Brain microvascular endothelial cell (primary cell): ENCODE measurements around the gene NEU1.

ENCODE experiments used
- DNase-seq: peaks from one replicate; pipeline ENCODE4 v3.0.0-alpha.2; 2020
- H3K27ac ChIP-seq: fragments of 250-450 bp; sonication (Bioruptor Pico); 2 replicates; pipeline ENCODE4 v1.5.1; 2020; ENCODE audit warnings: mild to moderate bottlenecking, moderate library complexity
- H3K27me3 ChIP-seq: fragments of 250-450 bp; sonication (Bioruptor Pico); replicated peaks from 2 replicates; pipeline ENCODE4 v1.5.1; 2020; ENCODE audit warnings: mild to moderate bottlenecking
- H3K36me3 ChIP-seq: fragments of 250-450 bp; sonication (Bioruptor Pico); replicated peaks from 2 replicates; pipeline ENCODE4 v1.5.1; 2020; ENCODE audit warnings: mild to moderate bottlenecking
- H3K4me3 ChIP-seq: 2 replicates; pipeline ENCODE4 v1.5.1; 2011; ENCODE audit warnings: low read depth, mild to moderate bottlenecking, control low read depth, low read length, moderate library complexity
- in situ Hi-C: cut with HindIII; loops from 2 replicates; pipeline ENCODE4 v1.10.0; 2017; ENCODE audit warnings: low sequenced_read_pairs, low pct_ligation_motif_present
- TF ChIP-seq, protein P1 (sequence below): IDR thresholded peaks from 2 replicates; pipeline ENCODE4 v1.5.1; 2011; ENCODE audit warnings: low read depth, mild to moderate bottlenecking, moderate library complexity, low read length, control low read depth, inconsistent platforms; ENCODE audit errors: missing control alignments

NEU1 gene

DNA sequence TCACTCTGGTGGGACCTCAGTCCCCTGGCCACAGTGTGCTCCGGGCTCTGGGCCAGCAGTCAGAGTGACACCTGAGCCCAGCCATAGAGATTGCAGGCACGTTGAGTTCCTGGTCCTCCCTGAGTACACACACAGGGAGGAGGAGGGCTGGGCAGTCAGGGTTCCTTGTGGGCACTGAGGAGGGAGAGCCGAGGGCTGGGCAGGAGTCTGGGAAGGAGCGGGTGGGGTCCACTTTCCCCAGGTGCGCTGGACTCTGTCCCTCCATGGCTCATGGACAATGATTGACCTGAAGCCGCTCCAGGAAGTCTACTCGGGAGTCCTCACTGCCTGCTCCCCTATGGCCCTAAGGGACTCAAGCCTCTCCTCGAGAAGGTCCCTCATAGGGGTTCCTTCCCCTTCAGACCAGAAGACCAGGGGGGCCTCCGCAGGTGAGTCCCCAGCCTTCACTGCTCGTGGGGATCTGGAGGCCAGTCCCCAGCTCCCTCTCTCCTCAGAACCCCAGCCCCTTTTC is 15.1 kb upstream of the NEU1 start:
- DNase-seq: no peak
- Histone ChIP-seq H3K27ac (no peak overlapping the region), H3K27me3 (no peaks in the 10 kb centered on the region), H3K36me3 (peaks cover 30% of the 10 kb centered on the region), H3K4me3 (no peak overlapping the region)
- in situ Hi-C loops: no loop called here
- TF ChIP-seq, protein P1, sequence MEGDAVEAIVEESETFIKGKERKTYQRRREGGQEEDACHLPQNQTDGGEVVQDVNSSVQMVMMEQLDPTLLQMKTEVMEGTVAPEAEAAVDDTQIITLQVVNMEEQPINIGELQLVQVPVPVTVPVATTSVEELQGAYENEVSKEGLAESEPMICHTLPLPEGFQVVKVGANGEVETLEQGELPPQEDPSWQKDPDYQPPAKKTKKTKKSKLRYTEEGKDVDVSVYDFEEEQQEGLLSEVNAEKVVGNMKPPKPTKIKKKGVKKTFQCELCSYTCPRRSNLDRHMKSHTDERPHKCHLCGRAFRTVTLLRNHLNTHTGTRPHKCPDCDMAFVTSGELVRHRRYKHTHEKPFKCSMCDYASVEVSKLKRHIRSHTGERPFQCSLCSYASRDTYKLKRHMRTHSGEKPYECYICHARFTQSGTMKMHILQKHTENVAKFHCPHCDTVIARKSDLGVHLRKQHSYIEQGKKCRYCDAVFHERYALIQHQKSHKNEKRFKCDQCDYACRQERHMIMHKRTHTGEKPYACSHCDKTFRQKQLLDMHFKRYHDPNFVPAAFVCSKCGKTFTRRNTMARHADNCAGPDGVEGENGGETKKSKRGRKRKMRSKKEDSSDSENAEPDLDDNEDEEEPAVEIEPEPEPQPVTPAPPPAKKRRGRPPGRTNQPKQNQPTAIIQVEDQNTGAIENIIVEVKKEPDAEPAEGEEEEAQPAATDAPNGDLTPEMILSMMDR: no peak

DNA sequence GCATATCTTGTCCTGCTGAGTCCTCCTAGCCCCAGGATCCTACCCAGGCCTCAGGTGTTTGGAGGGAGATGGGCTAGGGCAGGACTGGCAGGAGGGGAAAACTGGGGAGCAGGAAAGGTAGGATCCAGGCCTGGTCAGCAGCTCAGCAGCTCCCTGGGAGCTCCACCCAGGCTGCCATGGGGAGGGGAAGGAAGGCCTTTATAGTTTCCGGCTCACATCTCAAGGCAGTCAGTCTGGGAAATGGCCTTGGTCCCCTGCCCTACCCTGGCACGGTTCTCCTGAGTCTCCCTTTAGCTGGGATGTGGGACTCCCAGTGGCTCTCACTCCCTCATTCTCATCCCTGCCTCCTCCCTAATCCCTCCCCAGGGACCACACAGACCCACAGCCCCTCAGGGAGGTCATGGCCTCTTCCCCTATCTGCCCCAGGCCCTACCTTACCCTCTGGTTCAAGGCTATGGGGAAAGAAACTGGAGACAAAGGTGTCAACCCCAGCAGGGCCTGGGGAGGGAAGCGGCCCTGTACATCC is 14.6 kb upstream of the NEU1 start:
- Histone ChIP-seq H3K36me3 (peaks cover 26% of the 10 kb centered on the region), H3K27me3 (no peaks in the 10 kb centered on the region), H3K27ac (no peak overlapping the region), H3K4me3 (no peak overlapping the region)
- TF ChIP-seq, protein P1: no peak
- no peak for DNase-seq
- in situ Hi-C loops: no loop called here

DNA sequence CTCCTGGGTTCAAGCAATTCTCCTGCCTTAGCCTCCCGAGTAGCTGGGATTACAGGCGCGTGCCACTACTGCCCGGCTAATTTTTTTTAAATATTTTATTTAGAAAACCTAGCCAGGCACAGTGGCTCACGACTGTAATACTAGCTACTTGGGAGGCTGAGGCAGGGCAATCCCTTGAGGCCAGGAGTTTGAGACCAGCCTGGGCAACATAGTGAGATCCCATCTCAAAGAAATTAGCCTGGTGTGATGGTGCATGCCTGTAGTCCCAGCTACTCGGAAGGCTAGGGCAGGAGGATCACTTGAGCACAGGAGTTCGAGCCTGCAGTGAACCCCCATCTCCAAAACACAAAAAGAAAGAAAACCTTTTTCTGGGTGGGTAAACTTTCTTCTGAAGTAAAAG is 13.7 kb upstream of the NEU1 start:
- H3K27ac ChIP-seq: no peak overlapping the region
- peaks cover 22% of the 10 kb centered on the region for H3K36me3 ChIP-seq
- H3K27me3 ChIP-seq: no peaks in the 10 kb centered on the region
- no peak for DNase-seq
- in situ Hi-C loops: no loop called here
- no peak overlapping the region for H3K4me3 ChIP-seq
- TF ChIP-seq, protein P1: no peak

DNA sequence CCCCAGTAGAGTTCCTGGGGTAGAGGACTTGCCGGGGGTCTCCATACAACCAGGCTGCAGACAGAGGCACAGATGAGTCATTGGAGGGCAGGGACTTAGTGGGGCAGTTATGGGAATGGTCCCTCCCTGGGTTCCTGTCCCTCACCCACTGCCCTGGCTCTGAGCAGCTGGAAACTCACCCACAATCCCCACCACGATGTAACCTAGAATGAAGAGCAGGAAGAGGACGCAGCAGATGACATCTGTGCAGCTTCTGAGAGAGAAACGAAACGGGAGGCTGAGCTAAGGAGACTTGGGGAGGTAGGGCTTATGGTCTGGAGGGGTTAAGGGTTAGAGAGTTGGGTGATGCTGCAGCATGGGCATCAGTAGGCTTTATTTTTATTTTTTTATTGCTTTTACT is 13.3 kb upstream of the NEU1 start:
- Histone ChIP-seq H3K36me3 (peaks cover 17% of the 10 kb centered on the region), H3K27ac (no peak overlapping the region), H3K27me3 (no peaks in the 10 kb centered on the region), H3K4me3 (no peak overlapping the region)
- no peak for DNase-seq
- in situ Hi-C loops: no loop called here
- TF ChIP-seq, protein P1: no peak

DNA sequence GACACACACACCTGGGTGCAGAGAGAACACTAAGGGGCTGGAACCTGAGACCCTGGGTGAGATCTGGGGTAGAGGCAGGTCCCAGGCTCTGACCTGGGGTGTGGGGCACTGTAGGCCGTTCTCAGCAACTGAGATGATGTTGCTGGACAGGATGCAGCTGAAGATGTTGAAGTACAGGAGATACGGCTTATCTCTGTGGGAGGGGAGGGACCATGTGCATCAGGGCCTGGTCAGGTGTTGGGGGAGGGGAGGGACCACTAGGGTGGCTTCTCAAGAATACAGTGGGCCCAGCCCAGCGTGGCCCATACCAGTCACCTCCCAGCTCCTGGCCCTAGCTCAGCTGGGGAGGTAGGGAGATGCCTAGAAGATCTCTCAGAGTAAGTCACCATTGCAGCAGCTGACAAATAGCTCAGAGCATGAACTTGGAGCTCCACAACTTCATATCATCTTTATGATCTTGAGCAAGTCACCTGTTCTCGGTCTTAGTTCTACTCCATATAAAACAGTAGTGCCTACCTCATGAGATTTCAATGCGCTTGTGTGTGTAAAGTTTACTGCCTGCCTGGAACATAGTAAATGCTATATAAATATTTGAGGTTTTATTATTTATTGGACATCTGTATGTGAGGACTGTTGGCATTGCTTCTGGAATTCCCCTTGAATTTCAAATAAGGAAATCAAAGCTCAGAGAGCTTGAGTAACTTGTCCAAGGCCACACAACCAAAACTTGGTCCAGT is 12.4 kb upstream of the NEU1 start:
- Histone ChIP-seq H3K4me3 (no peak overlapping the region), H3K27me3 (no peaks in the 10 kb centered on the region), H3K27ac (no peak overlapping the region), H3K36me3 (peaks cover 9% of the 10 kb centered on the region)
- TF ChIP-seq, protein P1: no peak
- no peak for DNase-seq
- in situ Hi-C loops: no loop called here
